ENCODE data around the gene ASB17.

GRCh38 chr1:75952016-75952415 is 19.8 kb upstream of the ASB17 start:
- no peak for TF ChIP-seq POLR2A (IDR thresholded peaks at IDR 0.05; ENCODE audit: extremely low read depth, insufficient read length)
- no peak for TF ChIP-seq CTCF (IDR thresholded peaks at IDR 0.05; ENCODE audit: low read depth, low read length)
- TF ChIP-seq MAX (IDR thresholded peaks at IDR 0.05; ENCODE audit: low read depth, low read length) = no peak

Data from NB4 (cell line).